GM19043 (cell line): ENCODE measurements around the gene HK3.

Source experiments
- ATAC-seq: cut with Tn5 transposase; IDR thresholded peaks from one replicate; pipeline ENCODE4 v1.9.1; 2021; ENCODE audit warnings: low read depth; ENCODE audit not compliant: unreplicated experiment

Gene HK3

DNA sequence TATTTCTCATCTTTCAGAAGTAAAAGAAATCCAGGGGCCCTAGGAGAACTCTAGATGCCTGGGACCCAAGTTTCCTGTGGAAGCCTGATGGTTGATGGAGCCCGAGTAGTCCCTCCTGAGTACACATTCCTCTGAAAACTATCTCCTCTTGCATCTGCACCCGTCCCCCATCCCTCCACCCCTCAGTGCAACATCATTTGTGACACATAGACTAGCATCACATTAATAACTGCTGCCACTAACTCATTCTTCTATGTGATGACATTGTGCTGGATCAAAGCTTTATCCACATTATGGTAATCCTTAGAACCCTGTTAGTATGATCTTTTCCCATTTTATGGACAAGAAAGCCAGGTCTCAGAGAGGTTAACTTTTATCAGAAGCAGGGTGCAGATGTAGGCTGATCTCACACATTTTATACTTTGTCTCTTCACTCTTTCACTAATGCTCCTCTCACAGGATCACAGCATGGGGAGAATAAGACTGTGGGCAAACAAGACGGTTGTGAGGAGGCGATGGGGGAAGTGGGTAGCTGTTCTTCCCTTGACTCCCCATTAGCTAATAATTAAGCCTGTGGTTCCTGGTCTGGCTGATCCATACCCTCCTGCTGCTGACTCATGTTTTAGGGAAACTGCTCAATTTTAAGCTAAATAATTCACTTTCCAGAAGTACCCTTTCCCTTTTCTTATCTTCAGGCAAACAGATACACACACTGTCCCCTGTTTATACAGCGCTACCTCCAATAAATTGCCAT is 3.9 kb upstream of the HK3 start:
- ATAC-seq: no peak

DNA sequence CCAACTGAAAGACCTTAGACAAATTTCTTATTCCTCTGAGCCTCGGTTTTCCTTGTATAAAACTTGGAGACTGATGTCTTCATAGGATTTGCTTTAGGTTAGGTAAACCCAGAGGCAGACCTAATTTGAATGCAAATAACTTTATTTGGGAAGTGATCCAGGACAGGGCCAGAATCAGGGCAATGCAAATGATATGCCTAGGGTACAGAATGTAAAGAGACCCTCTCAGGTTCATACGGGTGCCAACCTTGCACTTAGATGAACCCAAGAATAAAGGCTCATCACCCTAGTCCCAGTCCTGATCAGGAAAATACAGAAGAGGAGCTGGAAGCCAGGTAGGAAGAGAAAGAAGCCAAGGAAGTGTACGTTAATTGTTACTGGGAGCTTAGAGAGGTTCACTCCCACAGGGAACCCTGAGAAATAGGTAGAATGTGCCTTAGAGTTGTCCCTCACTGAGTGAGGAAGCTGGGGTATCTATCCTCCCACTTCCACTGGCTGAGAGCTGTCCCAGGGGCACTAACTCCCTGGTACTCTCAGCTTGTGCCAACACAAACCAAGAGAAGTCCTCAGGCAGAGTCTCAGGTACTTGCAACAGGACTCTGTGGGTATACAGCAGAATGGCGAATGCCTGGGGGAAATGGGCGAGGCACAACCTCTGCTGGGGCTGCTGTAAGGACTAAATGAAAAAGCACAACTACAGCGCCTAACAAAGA is 3.1 kb upstream of the HK3 start:
- no peak for ATAC-seq

DNA sequence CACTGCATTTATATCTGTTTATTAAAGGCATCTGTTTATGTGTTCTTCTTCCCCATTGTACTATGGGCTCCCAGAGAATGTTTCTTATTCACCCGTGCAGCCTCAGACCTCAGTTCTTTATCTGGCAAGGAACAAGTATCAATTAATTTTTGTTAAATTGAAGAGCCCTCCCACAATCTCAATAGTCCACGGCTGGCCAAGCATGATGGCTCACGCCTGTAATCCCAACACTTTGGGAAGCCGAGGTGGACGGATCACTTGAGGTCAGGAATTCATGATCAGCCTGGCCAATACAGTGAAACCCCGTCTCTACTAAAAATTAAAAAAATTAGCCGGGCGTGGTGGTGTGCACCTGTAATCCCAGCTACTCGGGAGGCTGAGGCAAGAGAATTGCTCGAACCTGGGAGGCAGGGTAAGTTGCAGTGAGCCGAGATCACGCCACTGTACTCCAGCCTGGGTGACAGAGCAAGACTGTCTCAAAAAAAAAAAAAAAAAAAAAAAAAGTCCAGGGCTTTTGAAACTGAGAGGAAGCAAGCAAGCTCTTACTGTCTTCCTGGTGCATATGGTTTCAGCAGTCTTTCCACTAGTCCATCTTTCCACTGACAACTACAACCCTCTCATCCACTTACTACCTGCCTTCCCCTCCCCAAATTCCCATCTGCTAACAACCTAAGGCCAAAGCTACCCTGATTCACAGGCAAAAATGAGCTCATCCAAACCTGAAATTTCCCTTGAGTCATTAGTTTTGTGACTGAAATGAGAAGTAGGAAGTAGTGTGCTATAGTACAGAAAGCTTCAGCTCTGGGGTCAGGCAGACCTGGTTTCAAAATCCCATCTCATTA is 2.3 kb upstream of the HK3 start:
- ATAC-seq: no peak

DNA sequence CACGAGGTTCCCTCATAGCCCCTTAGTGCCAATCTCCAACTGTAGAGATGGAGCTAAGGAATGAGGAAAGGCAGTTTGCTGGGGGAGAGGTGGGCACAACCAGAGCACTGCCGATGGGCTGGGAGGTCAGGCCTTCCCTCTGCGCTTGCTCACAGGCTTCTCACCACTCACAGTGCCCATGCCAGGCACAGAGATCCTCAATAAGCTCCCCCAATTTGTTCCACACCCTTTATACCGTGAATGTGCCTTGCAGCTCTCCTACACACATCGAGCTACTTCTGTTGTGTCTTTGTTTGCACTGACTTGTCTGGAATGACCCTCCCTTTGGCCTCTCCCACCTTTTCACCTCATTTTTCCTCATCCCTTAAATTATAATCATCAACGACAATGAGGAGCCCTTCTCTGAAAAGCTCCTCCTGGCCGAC is 1.6 kb upstream of the HK3 start:
- ATAC-seq: no peak

DNA sequence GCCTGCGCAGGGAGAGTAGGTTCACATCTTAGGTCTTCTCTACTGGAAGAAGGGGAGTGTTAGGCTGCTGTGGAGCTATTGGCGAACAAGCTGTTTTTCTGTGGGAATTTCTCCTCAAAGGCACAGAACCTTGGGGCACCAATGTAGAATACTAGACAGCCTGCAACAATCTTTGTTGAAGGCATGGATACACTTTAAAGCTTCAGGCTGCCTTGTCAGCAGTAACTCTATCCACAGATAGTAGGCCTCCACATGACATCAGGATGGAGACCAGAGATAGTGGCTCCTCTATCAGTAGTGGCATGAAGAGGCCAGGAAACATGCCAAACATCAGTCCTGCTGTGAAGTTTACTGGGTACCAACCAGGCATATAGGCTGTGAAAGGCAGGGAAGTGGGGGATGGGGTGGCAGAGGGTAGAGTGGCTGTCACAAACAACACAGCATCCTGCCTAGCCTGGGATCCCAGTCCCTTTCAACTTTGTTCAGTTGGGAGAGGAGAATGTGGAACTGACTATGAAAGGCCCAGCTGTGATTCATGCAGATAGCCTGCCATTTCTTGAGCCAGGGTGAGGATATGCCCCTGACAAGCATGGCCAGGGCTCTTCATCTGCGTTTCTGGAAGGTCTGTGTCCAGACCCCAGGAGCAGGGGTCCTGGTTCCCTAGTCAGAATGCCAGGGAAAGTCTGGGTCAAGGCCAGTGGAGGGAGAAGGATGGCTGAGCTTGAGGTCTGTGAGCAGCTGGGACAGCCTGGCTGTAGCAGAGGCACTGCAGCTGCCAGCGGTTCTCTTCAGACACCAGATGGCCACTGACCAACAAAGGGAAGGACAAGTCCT is 1.0 kb upstream of the HK3 start:
- no peak for ATAC-seq

DNA sequence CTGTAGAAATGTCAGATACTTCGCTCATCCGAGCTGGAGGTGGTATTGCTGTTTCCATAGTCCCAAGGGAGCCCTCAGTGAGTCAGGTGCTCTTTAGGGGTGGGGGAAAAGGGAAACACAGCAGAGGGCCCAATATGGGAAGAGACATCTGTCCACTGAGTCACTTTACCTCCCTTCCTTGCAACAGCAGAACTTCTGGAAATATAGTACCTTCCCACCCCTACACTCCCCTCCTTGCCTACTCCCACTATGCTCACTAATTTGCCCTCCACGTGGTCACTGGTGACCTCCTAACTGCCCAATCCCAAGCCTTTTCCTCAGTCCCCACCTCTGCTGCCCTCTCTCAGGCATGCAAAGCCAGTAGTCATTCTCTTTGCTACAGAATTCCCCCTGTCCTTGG is 1.9 kb downstream of the HK3 start:
- ATAC-seq: no peak

DNA sequence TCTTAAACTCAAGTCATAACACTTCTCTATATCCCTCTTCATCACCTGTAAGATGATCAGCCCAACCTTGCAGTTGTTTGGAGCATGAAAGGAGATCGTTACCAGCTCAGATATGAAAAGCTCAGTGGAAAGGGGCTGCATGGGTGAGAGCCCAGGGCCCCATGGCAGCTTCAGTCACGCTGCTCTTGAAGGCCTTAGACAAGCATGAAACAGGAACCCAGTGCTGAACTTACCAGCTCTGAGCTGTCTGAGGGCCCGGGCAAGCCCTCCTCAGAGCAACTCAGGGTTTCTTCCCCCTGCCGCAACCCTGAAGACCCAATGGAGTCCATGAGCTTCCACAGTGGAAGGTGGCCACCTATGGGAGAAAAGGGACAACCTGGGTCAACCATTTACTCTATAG is 3.3 kb downstream of the HK3 start:
- ATAC-seq: no peak

DNA sequence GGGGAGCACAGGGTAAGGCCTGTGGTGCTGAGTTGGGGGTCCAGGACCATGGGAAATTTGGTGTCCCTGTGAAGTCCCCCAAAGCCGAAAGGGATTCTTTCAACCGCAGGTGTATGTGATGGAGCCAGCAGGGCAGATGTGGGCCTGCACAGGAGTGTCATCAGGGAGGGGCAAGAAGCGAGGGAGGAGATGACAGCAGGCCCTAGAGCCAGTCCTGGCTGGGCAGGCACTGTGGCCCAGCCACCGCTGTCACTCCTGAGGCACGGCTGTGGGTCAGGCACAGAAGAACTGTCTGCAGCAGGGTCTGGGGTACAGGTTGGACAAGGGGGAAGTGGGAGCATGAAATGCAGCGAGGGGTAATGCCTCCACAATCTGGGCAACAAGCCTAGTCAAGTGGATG is 4.8 kb downstream of the HK3 start:
- no peak for ATAC-seq

DNA sequence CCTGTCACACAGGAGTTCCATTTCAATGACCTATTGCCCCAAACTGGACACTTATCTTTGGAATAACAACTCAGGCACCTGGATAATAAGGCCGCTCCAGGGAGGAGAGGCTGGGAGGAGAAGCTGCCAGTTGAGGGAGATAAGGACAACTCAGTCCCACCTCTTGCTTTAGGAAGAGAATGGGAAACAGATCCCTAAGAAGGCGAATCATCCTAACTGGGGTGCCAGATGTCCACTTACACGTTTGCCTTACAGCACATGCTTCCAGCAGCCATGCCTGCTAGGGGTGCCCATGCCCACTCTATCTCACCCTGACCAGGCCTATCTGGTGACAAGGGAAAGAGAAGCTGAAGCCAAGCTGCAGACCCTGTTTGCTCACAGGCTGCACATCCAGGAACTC is 6.5 kb downstream of the HK3 start:
- no peak for ATAC-seq

DNA sequence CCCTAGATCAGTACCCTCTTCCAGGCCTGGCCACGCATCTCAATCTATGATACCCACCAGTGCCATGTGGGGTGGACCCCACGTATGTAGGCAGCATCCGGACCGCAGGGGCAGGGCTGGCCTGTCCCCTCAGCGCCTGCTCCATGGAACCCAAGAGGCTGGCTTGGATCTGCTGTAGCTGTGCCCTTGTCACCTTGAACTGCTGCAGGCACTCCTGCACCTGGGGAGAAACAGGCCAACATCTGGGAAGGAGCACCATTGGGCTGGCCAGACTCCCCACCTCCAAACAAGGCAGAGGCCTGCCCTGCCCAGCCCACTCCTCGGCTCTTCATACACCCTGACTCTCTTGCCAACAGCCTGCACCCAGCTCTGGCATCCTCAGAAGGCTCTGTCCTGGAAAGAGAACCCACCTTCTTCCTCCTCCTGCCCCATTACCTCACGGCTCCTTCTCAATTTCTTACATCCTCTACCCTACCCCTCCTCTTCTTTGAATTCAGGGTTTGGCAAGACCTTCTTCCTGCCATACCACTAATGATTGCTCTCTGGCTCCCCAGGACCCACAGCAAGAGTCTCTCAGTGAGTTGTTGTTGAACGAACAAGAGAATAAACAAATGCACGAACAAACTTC is 7.7 kb downstream of the HK3 start:
- no peak for ATAC-seq

DNA sequence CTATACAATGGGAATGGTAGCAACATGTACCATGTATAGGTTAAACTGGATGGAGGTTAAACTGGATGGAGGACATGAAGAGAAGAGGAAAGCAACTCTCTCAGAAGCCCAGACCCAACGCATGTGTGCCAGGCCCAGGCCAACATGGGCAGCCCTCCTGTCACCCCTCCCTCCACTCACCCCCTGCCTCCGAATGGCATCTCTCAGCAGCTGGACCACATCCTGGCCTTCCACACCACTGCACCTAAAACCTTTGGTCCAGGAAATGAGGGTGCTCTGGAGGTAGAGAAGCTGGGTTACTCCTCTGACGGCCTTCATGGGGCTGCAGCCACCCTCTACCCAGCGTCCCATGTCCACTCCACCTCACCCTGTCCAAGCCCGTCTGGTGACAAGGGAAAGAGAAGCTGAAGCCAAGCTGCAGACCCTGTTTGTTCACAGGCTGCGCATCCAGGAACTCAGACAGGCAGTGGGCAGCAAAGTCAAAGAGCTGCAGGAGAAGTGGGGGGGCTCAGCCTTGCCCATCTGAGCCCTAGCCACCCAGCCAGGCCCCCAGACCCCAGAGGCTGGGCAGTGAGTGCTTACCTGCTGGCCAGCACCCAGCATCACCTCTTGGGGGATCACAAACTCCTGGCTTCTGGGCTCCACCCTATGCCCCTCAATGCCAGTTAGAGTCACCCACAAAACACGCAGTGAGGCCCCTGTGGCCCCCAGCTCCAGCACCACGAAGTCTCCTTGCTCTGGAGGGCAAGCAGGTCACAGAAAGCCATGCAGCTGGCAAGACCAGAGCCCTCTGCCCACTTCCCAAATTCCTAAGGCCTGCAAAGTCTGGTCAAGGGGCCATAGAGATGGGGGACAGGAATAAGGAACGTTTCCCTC is 8.5 kb downstream of the HK3 start:
- ATAC-seq: no peak

DNA sequence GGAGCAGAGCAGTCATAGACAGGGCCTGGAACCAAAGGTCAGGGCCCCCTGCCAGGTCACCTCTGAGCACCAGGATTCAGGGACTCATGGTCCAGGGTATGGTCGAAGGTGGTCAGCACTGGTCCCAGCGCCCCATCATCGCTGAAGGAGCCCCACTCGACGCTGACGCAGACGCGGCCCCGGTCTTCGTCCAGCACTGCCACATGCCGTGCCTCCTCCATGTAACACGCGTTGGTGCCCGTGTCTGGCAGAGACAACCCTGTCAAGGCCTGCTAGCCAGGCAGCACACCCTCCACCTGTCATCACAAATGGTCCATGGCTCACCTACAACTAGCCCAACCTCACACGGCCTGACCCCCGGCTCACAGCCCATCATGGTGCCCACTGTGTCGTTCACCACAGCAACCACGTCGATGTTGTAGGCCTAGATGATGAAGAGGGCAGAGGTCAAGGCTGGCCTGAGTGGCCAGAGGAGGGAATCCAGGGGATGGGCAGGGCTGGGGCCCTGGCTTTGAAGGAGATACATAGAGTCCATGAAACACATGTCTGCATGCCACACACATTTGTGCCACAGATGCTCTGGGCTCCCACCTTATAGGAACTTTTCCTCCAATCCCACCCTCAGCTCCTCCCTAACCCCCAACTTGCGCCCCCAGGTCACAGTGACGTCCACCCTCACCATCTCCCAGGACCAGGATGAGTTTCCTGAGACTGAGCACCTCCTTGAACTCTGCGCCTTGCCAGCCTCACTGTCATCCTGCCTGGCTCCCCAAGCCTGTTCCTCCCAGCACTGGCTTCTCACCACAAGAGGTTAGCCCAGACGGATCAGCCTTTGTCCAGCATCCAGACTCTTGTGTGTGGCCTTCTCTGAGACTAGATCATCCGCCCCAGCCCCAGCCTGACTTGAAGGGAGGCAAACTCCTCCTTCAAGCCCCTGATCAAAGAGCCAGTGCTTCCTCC is 9.5 kb downstream of the HK3 start:
- ATAC-seq: no peak

DNA sequence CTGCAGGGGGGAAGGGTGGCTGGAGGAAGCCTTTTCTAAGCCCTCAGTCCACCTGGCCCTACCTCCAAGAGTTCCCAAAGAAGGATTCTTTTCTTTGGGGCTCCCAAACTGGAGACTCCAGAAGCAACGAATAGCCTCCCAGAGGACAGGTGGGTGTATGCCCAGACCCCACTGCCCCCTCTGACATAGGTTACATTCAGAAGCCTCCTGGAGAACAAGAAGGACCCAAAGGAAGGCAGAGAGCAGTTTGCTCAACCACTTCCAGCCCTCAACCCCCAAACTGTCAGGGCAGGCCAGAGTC is 10.3 kb downstream of the HK3 start:
- no peak for ATAC-seq

DNA sequence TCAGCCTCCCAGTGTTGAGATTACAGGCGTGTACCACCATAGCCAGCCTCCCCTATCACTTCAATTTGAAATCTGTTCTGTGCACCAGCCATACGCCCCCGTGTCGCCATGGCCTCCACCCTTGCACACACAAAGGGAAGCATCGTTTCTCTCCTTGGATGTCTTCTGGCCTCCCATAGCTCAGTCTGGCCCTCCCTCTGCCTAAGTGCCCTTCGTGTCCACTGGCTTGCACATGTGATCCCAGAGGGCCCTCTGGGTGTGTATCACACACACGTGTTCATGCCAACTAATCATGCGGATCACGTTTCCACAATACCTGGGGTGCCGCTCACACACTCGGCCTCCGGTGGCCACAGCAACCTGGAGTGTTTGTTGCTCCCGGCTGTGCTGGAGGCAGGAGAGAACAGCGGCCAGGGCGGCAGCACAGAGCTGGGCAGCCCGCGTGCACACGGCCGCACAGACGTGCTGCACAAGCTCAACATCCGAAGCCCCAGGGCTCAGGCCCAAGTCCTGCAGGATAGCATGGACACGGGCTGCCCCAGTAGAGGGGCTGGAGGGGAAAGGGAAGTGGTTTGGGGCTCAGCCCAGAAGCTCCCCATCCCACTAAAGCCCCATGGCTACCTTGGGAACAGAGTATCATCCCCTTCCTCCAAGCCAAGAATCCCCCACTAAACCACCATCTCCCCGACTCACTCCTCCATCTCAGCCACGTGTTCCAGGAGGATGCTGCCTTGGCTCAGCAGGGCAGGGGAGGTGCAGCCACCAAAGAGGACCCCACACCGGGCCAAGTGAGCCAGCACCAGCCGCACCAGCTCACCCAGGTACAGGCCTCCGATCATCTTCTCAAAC is 10.9 kb downstream of the HK3 start:
- ATAC-seq: no peak

DNA sequence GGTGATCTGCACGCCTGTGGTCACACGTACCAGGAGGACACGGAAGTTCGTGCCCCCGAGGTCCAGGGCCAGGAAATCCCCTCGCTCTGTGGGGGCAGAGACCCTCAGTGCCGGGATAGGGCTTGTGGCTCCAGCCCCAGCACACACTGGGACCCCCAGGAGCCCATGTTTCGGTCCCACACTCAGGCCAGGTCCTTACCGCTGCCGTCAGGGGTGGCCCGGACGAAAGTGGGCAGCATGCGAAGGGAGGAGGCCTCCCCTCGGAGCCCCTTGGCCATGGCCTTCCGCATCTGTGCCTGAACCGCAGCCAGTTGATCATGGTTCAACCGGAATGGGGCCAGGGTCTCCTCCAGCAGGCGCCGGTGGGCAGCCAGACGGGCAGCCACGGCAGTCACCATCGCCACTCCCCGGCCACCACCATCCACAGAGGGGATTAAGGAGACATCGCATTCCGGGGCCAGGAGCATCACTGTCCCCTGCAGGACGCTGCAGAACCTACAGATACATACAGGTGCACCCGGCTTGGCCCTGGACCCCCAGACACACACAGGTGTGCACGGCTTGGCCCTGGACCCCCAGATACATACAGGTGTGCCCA is 11.8 kb downstream of the HK3 start:
- no peak for ATAC-seq

DNA sequence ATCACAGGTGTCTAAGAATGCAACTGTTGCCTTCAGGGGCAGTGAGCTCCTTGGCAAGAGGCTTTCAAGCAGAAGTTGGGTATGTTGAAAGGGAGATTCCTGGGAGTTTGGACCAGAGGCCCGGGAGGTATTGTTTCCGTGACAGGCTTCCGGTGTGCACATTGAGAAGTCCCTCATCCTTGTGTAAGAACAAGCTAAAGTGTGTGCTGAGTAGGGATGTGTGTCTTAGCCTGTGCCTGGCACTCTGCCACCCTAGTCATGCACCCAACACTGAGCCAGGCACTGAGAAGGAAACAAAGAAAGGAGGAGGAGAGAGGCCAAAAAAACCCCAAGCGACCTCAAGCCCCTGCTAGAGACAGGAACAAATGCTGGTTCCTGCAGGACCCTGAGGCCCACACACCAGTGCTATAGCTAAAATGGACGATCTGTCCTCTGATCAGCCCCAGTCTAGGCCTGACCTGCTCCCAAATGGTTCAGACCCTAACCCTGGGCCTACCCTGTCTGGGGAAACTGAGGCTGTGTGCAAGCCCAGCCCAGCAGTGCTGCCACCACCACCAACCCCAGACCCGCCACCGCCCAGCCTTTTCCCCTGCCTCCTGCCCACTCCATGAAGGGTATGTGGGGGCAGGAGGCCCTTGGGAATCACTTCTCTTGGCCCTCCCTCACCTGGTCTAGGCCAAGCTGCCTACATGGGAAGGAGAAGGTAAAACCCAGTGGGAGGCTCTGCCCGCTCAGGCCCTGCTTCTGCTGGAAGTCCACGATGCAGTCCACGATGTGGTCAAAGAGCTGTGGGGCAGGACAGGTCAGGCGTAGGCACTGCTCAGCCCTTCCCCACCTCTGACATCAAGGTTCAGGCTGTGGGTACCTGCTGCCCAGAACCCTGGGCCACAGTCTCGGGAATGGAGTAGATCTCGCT is 12.6 kb downstream of the HK3 start:
- ATAC-seq: no peak
